Activated naive CD4-positive, alpha-beta T cell treated with Interleukin-2 at 50 U/mL for 16 hours (primary cell): ENCODE measurements around the gene LIN54.
"Not testable (repeated sequence)": the region's sequence is repeated elsewhere in the genome, so short reads cannot be mapped to it uniquely, and the experiment has no call there.

Experiments used
- DNase-seq: peaks from one replicate; pipeline ENCODE4 v3.0.0-alpha.2; 2020

The LIN54 gene

GRCh38 chr4:83012200-83012686, 1.6 kb upstream of the LIN54 start:
- peak; percentile 32 for DNase-seq

GRCh38 chr4:83011689-83012199, 1.1 kb upstream of the LIN54 start:
- no peak for DNase-seq

- DNase-seq: no peak
These were observed 507 bp downstream of the LIN54 start for GRCh38 chr4:83010111-83010521.

- no peak for DNase-seq
These were observed 1.1 kb downstream of the LIN54 start for GRCh38 chr4:83009529-83009928.

GRCh38 chr4:83003044-83003791, 7.4 kb downstream of the LIN54 start:
- not testable (repeated sequence) for DNase-seq

- DNase-seq: no peak
These were observed 8.3 kb downstream of the LIN54 start for GRCh38 chr4:83002329-83002728.

GRCh38 chr4:82998898-82999297, 11.7 kb downstream of the LIN54 start:
- DNase-seq: no peak

- DNase-seq: no peak
These were observed 15.8 kb downstream of the LIN54 start for GRCh38 chr4:82994834-82995233.

GRCh38 chr4:82989575-82990429, 20.8 kb downstream of the LIN54 start:
- DNase-seq: no peak

GRCh38 chr4:82988323-82988832, 22.2 kb downstream of the LIN54 start:
- no peak for DNase-seq

- not testable (repeated sequence) for DNase-seq
These were observed 23.1 kb downstream of the LIN54 start for GRCh38 chr4:82987519-82987918.

GRCh38 chr4:82984459-82984858, 26.2 kb downstream of the LIN54 start:
- DNase-seq: no peak

- no peak for DNase-seq
These were observed 27.2 kb downstream of the LIN54 start for GRCh38 chr4:82983444-82983843.

- no peak for DNase-seq
These were observed 29.5 kb downstream of the LIN54 start for GRCh38 chr4:82981138-82981537.

GRCh38 chr4:82975792-82976191, 34.8 kb downstream of the LIN54 start:
- no peak for DNase-seq

GRCh38 chr4:82969414-82969813, 41.2 kb downstream of the LIN54 start:
- DNase-seq: no peak

- DNase-seq: no peak
These were observed 41.7 kb downstream of the LIN54 start for GRCh38 chr4:82968972-82969371.

GRCh38 chr4:82965763-82966162, 44.9 kb downstream of the LIN54 start:
- no peak for DNase-seq

GRCh38 chr4:82957045-82957444, 53.6 kb downstream of the LIN54 start:
- no peak for DNase-seq

- DNase-seq: no peak
These were observed 56.4 kb downstream of the LIN54 start for GRCh38 chr4:82954212-82954611.

GRCh38 chr4:82951196-82951595, 59.4 kb downstream of the LIN54 start:
- DNase-seq: no peak

GRCh38 chr4:82948647-82949204, 61.9 kb downstream of the LIN54 start:
- no peak for DNase-seq

GRCh38 chr4:82947498-82947897, 63.1 kb downstream of the LIN54 start:
- DNase-seq: no peak
